T-helper 2 cell treated with Interferon-gamma antibody and Interleukin-4, amounts not matched to agents 5 μg/mL and 100 μg/mL, for 36 hours (primary cell): Measurements from ENCODE around the gene CIITA.
"Not testable (repeated sequence)": the region's sequence is repeated elsewhere in the genome, so short reads cannot be mapped to it uniquely, and the experiment has no call there.

Experiments
- DNase-seq: peaks from one replicate; pipeline ENCODE4 v3.0.0; 2021; ENCODE audit warnings: low spot score
- H3K27ac Mint-ChIP-seq: one replicate; pipeline ENCODE4 v1.8.0; 2021; ENCODE audit warnings: mild to moderate bottlenecking, mixed read lengths
- H3K27me3 Mint-ChIP-seq: one replicate; pipeline ENCODE4 v1.8.0; 2021; ENCODE audit warnings: low read depth, mixed read lengths
- H3K36me3 Mint-ChIP-seq: one replicate; pipeline ENCODE4 v1.8.0; 2021; ENCODE audit warnings: low read depth, mixed read lengths
- H3K4me1 Mint-ChIP-seq: one replicate; pipeline ENCODE4 v1.8.0; 2021; ENCODE audit warnings: low read depth, mixed read lengths
- H3K4me3 Mint-ChIP-seq: one replicate; pipeline ENCODE4 v1.8.0; 2022; ENCODE audit warnings: mild to moderate bottlenecking, moderate library complexity, mixed read lengths
- H3K9me3 Mint-ChIP-seq: one replicate; pipeline ENCODE4 v1.8.0; 2021; ENCODE audit warnings: mixed read lengths

Gene CIITA

DNA sequence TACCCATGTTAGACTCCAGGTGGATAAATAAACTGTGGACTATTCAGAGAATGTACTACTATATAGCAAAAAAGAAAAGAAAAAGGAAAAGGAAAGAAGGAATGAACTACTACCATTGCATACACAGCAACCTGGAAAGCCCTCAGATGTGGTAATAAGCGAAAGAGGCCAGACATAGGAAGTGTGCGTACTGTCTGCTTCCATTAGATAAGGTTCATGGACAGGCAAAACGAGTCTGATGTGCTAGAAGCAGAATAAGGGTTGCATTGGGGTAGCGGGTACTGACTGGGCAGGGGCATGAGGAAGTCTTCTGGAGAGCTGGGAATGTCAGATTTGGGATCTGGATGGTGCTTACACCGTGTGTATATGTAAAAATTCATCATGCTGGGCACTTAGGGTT lies 89.1 kb downstream of the CIITA start:
- H3K4me3 Mint-ChIP-seq = peak overlapping the region; percentile 76
- H3K9me3 Mint-ChIP-seq = peaks cover 5% of the 10 kb centered on the region
- no peak for DNase-seq
- H3K27me3 Mint-ChIP-seq = no peaks in the 10 kb centered on the region
- H3K27ac Mint-ChIP-seq = peak overlapping the region; percentile 88
- H3K4me1 Mint-ChIP-seq = peaks cover 74% of the 10 kb centered on the region
- H3K36me3 Mint-ChIP-seq = peaks cover 43% of the 10 kb centered on the region

DNA sequence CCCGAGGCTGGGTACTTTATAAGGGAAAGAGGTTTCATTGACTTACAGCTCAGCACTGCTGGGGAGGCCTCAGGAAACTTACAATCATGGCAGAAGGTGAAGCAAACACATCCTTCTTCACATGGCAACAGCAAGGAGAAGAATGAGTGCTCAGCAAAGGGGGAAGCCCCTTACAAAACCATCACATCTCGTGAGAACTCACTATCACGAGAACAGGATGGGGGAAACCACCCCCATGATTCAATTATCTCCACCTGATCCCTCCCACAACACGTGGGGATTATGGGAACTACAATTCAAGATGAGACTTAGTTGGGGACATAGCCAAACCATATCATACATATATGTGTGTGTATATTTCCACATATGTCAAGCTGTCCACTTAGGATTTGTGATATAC lies 89.6 kb downstream of the CIITA start:
- not testable (repeated sequence) for H3K4me3 Mint-ChIP-seq, H3K9me3 Mint-ChIP-seq, H3K27me3 Mint-ChIP-seq
- peak overlapping the region; percentile 14 for H3K27ac Mint-ChIP-seq
- DNase-seq = peak; percentile 57
- H3K36me3 Mint-ChIP-seq = peaks cover 47% of the 10 kb centered on the region
- peaks cover 74% of the 10 kb centered on the region for H3K4me1 Mint-ChIP-seq

GRCh38 chr16:10967986-10968385 lies 91.0 kb downstream of the CIITA start:
- no peak for DNase-seq
- H3K36me3 Mint-ChIP-seq = peaks cover 45% of the 10 kb centered on the region
- H3K27me3 Mint-ChIP-seq = no peaks in the 10 kb centered on the region
- H3K4me3 Mint-ChIP-seq = no peak overlapping the region
- H3K9me3 Mint-ChIP-seq = peaks cover 5% of the 10 kb centered on the region
- peaks cover 77% of the 10 kb centered on the region for H3K4me1 Mint-ChIP-seq
- no peak overlapping the region for H3K27ac Mint-ChIP-seq

GRCh38 chr16:10968498-10968897 lies 91.5 kb downstream of the CIITA start:
- H3K36me3 Mint-ChIP-seq = peaks cover 45% of the 10 kb centered on the region

GRCh38 chr16:10969615-10970014 lies 92.6 kb downstream of the CIITA start:
- H3K36me3 Mint-ChIP-seq = peaks cover 41% of the 10 kb centered on the region
- no peaks in the 10 kb centered on the region for H3K27me3 Mint-ChIP-seq
- H3K4me1 Mint-ChIP-seq = peaks cover 73% of the 10 kb centered on the region
- peaks cover 5% of the 10 kb centered on the region for H3K9me3 Mint-ChIP-seq
- H3K4me3 Mint-ChIP-seq = no peak overlapping the region
- no peak for DNase-seq
- no peak overlapping the region for H3K27ac Mint-ChIP-seq

More at GRCh38 chr16:10968498-10968897, 91.5 kb downstream of the CIITA start:
- Mint-ChIP-seq H3K4me3 (no peak overlapping the region), H3K9me3 (peaks cover 5% of the 10 kb centered on the region), H3K27me3 (no peaks in the 10 kb centered on the region), H3K4me1 (peaks cover 77% of the 10 kb centered on the region), H3K27ac (peak overlapping the region; percentile 22)
- no peak for DNase-seq

DNA sequence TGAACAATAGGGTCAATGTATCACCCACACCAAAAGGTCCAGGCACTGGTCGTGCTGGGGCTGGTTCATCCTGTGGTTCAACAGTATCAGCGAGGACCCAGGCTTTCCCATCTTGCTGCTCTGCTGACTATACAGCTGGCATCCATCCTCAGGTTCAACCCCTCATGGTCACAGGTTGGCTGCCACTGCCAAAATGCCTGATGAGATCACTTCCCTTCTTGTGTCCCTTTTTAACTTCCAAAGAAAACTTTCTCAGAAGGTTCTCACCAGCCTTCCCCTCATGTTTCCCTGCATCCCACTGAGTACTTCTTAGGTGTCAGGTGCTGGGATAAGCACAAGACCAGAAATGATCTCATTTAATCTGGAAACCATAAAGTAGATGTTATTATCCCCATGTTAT lies 93.1 kb downstream of the CIITA start:
- H3K27me3 Mint-ChIP-seq = no peaks in the 10 kb centered on the region
- H3K36me3 Mint-ChIP-seq = peaks cover 44% of the 10 kb centered on the region
- peak overlapping the region; percentile 43 for H3K27ac Mint-ChIP-seq
- no peak overlapping the region for H3K4me3 Mint-ChIP-seq
- DNase-seq = no peak
- H3K4me1 Mint-ChIP-seq = peaks cover 73% of the 10 kb centered on the region
- peaks cover 5% of the 10 kb centered on the region for H3K9me3 Mint-ChIP-seq

GRCh38 chr16:10971560-10971961 lies 94.6 kb downstream of the CIITA start:
- no peak overlapping the region for H3K27ac Mint-ChIP-seq
- H3K27me3 Mint-ChIP-seq = no peaks in the 10 kb centered on the region
- H3K4me3 Mint-ChIP-seq = peak overlapping the region; percentile 77
- peaks cover 37% of the 10 kb centered on the region for H3K36me3 Mint-ChIP-seq
- no peaks in the 10 kb centered on the region for H3K9me3 Mint-ChIP-seq
- H3K4me1 Mint-ChIP-seq = peaks cover 65% of the 10 kb centered on the region
- DNase-seq = no peak

DNA sequence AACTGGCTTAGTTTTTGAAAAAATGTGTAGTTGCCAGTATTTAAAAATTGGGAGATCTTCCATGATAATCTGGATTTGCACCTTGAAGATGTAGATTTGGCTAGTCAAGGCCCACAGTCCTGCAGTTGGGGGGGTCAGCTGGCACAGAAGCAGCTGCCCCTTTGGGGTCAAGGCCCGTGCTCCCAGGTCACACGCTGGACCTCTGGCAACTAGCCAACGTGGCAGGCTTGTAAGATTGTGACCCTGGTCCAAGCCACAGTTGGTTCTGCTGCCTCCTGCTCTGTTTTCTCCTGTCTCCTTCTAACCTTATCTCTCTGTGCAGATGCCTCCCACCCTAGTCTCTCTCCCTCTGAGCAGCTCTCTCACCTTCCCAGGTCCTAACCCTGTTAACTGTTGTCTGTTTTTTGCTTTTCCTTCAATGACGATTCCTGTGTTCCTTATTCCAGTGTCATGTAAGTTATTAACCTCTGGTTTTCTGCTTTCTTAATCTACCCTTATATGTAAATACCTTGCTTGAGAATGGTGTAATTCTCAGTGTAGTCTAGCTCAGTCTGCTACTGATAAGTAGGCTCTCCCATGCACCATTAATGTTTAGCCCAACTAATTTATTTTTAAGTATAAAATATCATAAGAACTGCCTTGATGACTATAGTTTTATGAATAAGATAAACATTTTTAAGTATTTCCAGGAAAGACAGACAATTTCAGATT lies 95.3 kb downstream of the CIITA start:
- peak overlapping the region; percentile 90 for H3K27ac Mint-ChIP-seq
- no peak for DNase-seq
- H3K4me3 Mint-ChIP-seq = peak overlapping the region; percentile 77
- no peaks in the 10 kb centered on the region for H3K27me3 Mint-ChIP-seq
- H3K9me3 Mint-ChIP-seq = no peaks in the 10 kb centered on the region
- H3K36me3 Mint-ChIP-seq = peaks cover 36% of the 10 kb centered on the region
- peaks cover 64% of the 10 kb centered on the region for H3K4me1 Mint-ChIP-seq

- H3K27ac Mint-ChIP-seq = peak overlapping the region; percentile 90
- H3K4me3 Mint-ChIP-seq = peak overlapping the region; percentile 77
- no peaks in the 10 kb centered on the region for H3K27me3 Mint-ChIP-seq
- no peaks in the 10 kb centered on the region for H3K9me3 Mint-ChIP-seq
- H3K36me3 Mint-ChIP-seq = peaks cover 38% of the 10 kb centered on the region
- peaks cover 65% of the 10 kb centered on the region for H3K4me1 Mint-ChIP-seq
- DNase-seq = no peak
Measured at GRCh38 chr16:10972819-10973464, 95.9 kb downstream of the CIITA start.

DNA sequence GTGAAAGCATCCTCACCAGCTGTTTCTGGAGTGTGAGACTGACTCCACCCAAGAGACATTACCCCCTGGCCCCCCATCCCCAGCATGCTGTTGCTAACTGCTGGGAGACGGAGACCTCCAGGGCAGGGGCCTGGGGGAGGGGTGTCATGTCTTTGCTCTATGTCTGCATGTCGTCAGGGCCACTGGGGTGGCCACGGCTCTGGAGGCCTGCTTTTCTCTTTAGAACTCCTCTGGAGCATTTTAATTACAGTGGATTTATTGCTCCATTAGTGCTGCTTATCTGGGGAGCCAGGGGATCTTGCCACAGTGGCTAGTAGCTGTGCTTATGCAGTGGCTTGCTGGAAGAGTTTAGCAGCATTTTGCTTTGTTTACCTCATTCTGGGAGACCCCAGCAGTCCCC lies 99.6 kb downstream of the CIITA start:
- Mint-ChIP-seq H3K9me3 (no peaks in the 10 kb centered on the region), H3K4me1 (peaks cover 71% of the 10 kb centered on the region), H3K27ac (no peak overlapping the region), H3K36me3 (peaks cover 42% of the 10 kb centered on the region), H3K27me3 (no peaks in the 10 kb centered on the region), H3K4me3 (no peak overlapping the region)
- no peak for DNase-seq

DNA sequence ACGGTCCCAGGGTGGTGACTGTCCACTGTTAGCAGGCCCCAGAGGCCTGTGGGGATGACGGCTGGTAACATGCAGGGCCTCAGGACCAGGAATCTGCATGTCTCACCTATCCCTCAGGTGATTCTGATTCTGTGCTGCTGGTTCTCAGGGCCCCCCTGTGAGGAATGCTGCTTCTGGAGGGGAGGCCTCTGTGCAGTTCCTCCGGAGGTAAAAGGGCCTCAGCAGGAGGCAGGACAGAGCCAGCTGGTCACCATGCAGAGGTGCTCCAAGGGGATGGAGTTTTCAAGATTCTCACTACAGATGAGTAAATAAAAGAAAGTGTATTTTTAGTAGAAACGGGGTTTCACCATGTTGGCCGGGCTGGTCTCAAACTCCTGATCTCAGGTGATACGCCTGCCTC lies 101.1 kb downstream of the CIITA start:
- H3K27ac Mint-ChIP-seq = peak overlapping the region; percentile 69
- H3K27me3 Mint-ChIP-seq = no peaks in the 10 kb centered on the region
- H3K4me1 Mint-ChIP-seq = peaks cover 71% of the 10 kb centered on the region
- no peak overlapping the region for H3K4me3 Mint-ChIP-seq
- H3K36me3 Mint-ChIP-seq = peaks cover 47% of the 10 kb centered on the region
- DNase-seq = no peak
- H3K9me3 Mint-ChIP-seq = no peaks in the 10 kb centered on the region

DNA sequence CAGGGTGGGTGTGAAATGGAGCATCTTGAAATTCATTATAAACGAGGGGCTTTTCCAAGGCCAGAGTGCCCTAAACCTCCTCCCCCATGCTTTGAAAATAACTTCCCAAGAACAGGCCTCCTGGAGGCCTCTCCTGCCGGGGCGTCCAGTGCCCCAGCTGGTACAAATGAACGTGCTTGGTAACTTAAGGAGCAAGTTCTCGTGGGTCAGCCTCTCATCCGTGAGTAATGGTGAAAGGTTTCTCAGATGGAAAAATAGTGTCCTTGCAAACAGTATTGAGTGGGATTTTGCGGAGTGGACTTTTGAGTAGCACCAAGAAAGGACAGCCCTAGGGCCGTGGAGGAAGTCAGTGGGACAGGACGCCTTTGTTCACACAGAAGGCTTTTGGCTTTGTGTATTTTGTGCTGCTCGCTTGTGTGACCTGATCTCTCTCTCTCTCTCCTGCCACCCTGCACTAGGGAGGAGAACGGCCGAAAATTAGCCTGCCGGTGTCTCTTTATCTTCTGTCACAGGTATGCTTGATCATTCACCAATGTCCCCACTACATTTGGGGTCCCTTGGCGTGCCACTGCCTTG lies 102.0 kb downstream of the CIITA start:
- Mint-ChIP-seq H3K9me3 (no peaks in the 10 kb centered on the region), H3K36me3 (peaks cover 48% of the 10 kb centered on the region), H3K4me1 (peaks cover 75% of the 10 kb centered on the region), H3K27ac (peak overlapping the region; percentile 10), H3K4me3 (no peak overlapping the region), H3K27me3 (no peaks in the 10 kb centered on the region)
- DNase-seq = no peak

DNA sequence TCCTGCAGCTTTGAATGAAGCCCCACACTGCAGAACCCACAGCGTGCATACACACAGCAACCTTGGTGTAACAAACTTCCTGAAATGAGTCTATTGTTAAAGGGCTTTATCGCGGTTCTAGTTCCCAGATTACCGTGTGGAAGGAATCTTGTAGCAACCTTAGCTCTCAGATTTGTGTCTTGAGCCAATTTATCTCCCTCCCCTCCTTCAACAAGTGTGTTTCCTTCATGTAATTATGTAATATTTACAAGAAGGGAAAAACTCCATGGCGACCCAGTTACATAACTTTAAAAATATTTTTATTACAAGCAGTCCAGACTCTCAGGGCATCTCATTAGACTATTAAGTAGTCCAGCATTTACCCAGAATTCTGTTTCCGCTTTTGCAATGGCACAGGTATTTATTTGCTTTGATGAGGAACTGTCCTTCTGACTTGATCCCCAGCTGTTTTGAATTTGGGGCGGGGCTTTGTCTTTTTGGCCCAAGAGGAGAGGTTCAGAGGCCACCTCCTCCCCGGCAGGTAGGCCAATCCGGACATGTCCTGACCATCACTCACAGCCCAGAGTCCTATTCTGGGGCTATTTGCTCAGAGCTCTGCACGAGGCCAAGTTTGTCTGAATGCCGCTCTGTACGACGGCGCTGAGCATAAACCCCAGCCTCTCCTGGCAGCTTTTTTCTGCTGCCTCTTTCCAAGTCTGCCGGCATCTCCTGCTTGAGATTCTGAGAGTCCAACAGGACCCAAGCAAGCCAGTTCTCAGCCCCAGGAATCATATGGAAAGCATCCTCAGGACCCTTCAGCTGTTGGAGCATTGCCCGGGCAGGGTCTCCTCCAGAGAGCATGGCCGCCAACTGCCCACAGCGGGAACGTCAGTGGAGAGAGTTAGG lies 103.0 kb downstream of the CIITA start:
- H3K27ac Mint-ChIP-seq = peak overlapping the region; percentile 17

GRCh38 chr16:10980813-10981212 lies 103.8 kb downstream of the CIITA start:
- peak overlapping the region; percentile 26 for H3K27ac Mint-ChIP-seq
- no peak for DNase-seq
- H3K36me3 Mint-ChIP-seq = peaks cover 51% of the 10 kb centered on the region
- no peak overlapping the region for H3K4me3 Mint-ChIP-seq
- H3K27me3 Mint-ChIP-seq = no peaks in the 10 kb centered on the region
- H3K9me3 Mint-ChIP-seq = no peaks in the 10 kb centered on the region
- peaks cover 73% of the 10 kb centered on the region for H3K4me1 Mint-ChIP-seq

More for the DNA sequence above, 103.0 kb downstream of the CIITA start:
- no peak overlapping the region for H3K4me3 Mint-ChIP-seq
- H3K27me3 Mint-ChIP-seq = no peaks in the 10 kb centered on the region
- DNase-seq = no peak
- peaks cover 48% of the 10 kb centered on the region for H3K36me3 Mint-ChIP-seq
- peaks cover 76% of the 10 kb centered on the region for H3K4me1 Mint-ChIP-seq
- H3K9me3 Mint-ChIP-seq = no peaks in the 10 kb centered on the region
